ENCODE results near the gene ELP5. TPM values are rescaled to one million over a fixed set of nuclear protein-coding genes. Genes with fewer than 3 reads are reported as not detected.
"Not testable (repeated sequence)": the region's sequence is repeated elsewhere in the genome, so short reads cannot be mapped to it uniquely, and the experiment has no call there.

ELP5 gene
- total and polyA plus RNA-seq, 2 donors (not counting 1 experiment from before 2014, with no cell fraction given): 48.0 to 69.9 TPM

- ATAC-seq (ENCODE audit: low read depth); intact Hi-C loops (cut with micrococcal nuclease); H3K4me3 ChIP-seq (ENCODE audit: control extremely low read depth in 1 of 5, extremely low read depth in 1 of 5, insufficient read depth in 1 of 5, low read depth in 2 of 5, low read length in 4 of 5); H3K27me3 Mint-ChIP-seq; H3K9me3 Mint-ChIP-seq (ENCODE audit: insufficient read depth); H3K9ac ChIP-seq (ENCODE audit: low read length); DNase-seq; H3K9me3 ChIP-seq (ENCODE audit: control extremely low read depth in 1 of 3, control insufficient read depth in 2 of 3, insufficient read depth in 1 of 3, low read length in 2 of 3); H2AFZ ChIP-seq (ENCODE audit: insufficient read depth, low read depth, low read length, poor library complexity, severe bottlenecking); H3K27me3 ChIP-seq (replicated peaks in 1 of 4; ENCODE audit: control extremely low read depth in 1 of 4, control insufficient read depth in 3 of 4, insufficient read depth in 4 of 4, low read length in 3 of 4); H3K4me2 ChIP-seq (replicated peaks; ENCODE audit: low read depth, low read length, poor library complexity, severe bottlenecking): not testable (repeated sequence)
- Histone ChIP-seq H4K20me1 (ENCODE audit: control insufficient read depth, insufficient read depth, low read length, poor library complexity, severe bottlenecking) (peaks cover 21% of the 10 kb centered on the region), H3K79me2 (ENCODE audit: control insufficient read depth, insufficient read depth, low read length) (peaks cover 50% of the 10 kb centered on the region), H3K36me3 (replicated peaks in 1 of 2; ENCODE audit: control extremely low read depth in 1 of 2, control insufficient read depth in 1 of 2, extremely low read depth in 1 of 2, insufficient read depth in 2 of 2, low read length in 1 of 2) (peaks cover 8 to 37% of the 10 kb centered on the region in 2 experiments), H3K27ac (ENCODE audit: low read length in 2 of 2) (peak overlapping the region in 1 of 2 donors; percentile 97), H3K4me1 (ENCODE audit: control insufficient read depth in 2 of 2, insufficient read depth in 2 of 2, low read length in 2 of 2) (peaks cover 27 to 30% of the 10 kb centered on the region in 2 donors)
- WGBS (ENCODE audit: insufficient coverage): 88% methylated on average over 6 of the region's 10 CpGs
- Mint-ChIP-seq H3K4me1 (peaks cover 40% of the 10 kb centered on the region), H3K4me3 (peak overlapping the region; percentile 52), H3K27ac (peak overlapping the region; percentile 77)
- ChIA-PET POLR2A (interaction anchor here (0.7 to 13.1 kb wide), 3 partner anchors 8 to 220 kb away, joined by 6 to 157 read pairs (median 14); partner anchors contain the start of genes ACADVL, CTDNEP1, DLG4 and ELP5), CTCF (interaction anchor here (1.4 kb wide), 1 partner anchor 23 kb away, joined by 4 read pairs; no protein-coding TSS in a partner anchor)
These were observed 8.2 kb upstream of the ELP5 start for GRCh38 chr17:7243838-7244237.

- WGBS (ENCODE audit: insufficient coverage): 100% methylated on average over 1 of the region's 5 CpGs
- no peaks in the 10 kb centered on the region for H3K9me3 ChIP-seq (ENCODE audit: control extremely low read depth in 1 of 3, control insufficient read depth in 2 of 3, insufficient read depth in 1 of 3, low read length in 2 of 3)
- no peak overlapping the region for H3K4me3 ChIP-seq (ENCODE audit: control extremely low read depth in 1 of 5, extremely low read depth in 1 of 5, insufficient read depth in 1 of 5, low read depth in 2 of 5, low read length in 4 of 5)
- H4K20me1 ChIP-seq (ENCODE audit: control insufficient read depth, insufficient read depth, low read length, poor library complexity, severe bottlenecking): peaks cover 18% of the 10 kb centered on the region
- H3K36me3 ChIP-seq (replicated peaks in 1 of 2; ENCODE audit: control extremely low read depth in 1 of 2, control insufficient read depth in 1 of 2, extremely low read depth in 1 of 2, insufficient read depth in 2 of 2, low read length in 1 of 2): peaks cover 8 to 26% of the 10 kb centered on the region in 2 experiments
- no peak overlapping the region for H3K9ac ChIP-seq (ENCODE audit: low read length)
- H3K27me3 Mint-ChIP-seq: no peaks in the 10 kb centered on the region
- no peak overlapping the region for H3K4me2 ChIP-seq (replicated peaks; ENCODE audit: low read depth, low read length, poor library complexity, severe bottlenecking)
- ChIA-PET CTCF (no interaction called here), POLR2A (no interaction called here)
- no peak overlapping the region for H3K4me3 Mint-ChIP-seq
- TF ChIP-seq CTCF (IDR thresholded peaks at IDR 0.05): no peak
- no peak for TF ChIP-seq EZH2 (IDR thresholded peaks at IDR 0.05; ENCODE audit: borderline replicate concordance, insufficient read depth, low read depth, low read length, poor library complexity, severe bottlenecking)
- ATAC-seq (ENCODE audit: low read depth) (no peak), DNase-seq (no peak)
- no peaks in the 10 kb centered on the region for H3K27me3 ChIP-seq (replicated peaks in 1 of 4; ENCODE audit: control extremely low read depth in 1 of 4, control insufficient read depth in 3 of 4, insufficient read depth in 4 of 4, low read length in 3 of 4)
- H2AFZ ChIP-seq (ENCODE audit: insufficient read depth, low read depth, low read length, poor library complexity, severe bottlenecking): no peak overlapping the region
- peaks cover 39% of the 10 kb centered on the region for H3K4me1 Mint-ChIP-seq
- no peaks in the 10 kb centered on the region for H3K9me3 Mint-ChIP-seq (ENCODE audit: insufficient read depth)
- H3K4me1 ChIP-seq (ENCODE audit: control insufficient read depth in 2 of 2, insufficient read depth in 2 of 2, low read length in 2 of 2): peaks cover 26 to 30% of the 10 kb centered on the region in 2 donors
- H3K79me2 ChIP-seq (ENCODE audit: control insufficient read depth, insufficient read depth, low read length): peaks cover 60% of the 10 kb centered on the region
- no peak overlapping the region for H3K27ac Mint-ChIP-seq
- no peak overlapping the region for H3K27ac ChIP-seq (ENCODE audit: low read length in 2 of 2)
- intact Hi-C loops (cut with micrococcal nuclease): no loop called here
These were observed 5.2 kb upstream of the ELP5 start for GRCh38 chr17:7246779-7247178.

All from B cell (primary cell).